Measurements from ENCODE around the gene FOXJ3. TPM values are rescaled to one million over a fixed set of nuclear protein-coding genes. Genes with fewer than 3 reads are reported as not detected.
A peak's percentile ranks its signal among the peaks of the same experiment; 100 is the strongest.

FOXJ3 gene
- total and polyA plus RNA-seq, 2 experiments from 2014 or later = 16.3 to 23.6 TPM

DNA sequence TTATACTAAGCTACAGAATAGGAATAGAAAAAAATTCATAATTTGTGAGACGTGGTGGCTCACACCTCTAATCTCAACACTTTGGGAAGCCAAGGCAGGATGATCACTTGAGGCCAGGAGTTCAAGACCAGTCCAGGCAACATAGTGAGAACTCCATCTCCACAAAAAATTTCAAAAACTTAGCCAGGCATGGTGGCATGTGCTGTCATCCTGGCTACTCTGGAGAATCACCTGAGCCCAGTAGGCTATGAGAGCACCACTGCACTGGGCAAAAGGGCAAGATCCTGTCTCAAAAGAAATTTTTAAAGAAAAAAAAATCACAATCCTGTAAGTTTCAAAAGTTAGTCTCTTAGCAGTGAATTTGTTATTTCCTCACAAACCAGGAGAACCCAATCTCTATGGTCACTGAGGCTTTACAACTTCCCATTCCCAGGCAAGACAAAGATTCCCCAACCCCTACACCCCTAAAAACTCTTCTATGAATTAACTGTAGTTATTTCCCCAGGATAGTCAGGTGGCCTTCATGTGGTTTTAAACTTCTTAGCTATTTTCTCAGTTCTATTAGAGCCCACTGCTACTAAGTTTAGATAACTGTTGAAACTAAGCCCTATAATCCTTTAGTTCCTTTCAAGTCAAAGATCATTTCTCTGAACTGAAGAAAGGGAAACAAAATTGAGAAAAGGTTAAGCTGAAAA lies 74.5 kb downstream of the FOXJ3 start:
- Histone ChIP-seq H3K9me2 (ENCODE audit: insufficient read depth) (no peaks in the 10 kb centered on the region), H3K4me2 (ENCODE audit: unreplicated experiment) (no peak overlapping the region)
- in situ Hi-C loops (cut with MboI) = no loop called here

DNA sequence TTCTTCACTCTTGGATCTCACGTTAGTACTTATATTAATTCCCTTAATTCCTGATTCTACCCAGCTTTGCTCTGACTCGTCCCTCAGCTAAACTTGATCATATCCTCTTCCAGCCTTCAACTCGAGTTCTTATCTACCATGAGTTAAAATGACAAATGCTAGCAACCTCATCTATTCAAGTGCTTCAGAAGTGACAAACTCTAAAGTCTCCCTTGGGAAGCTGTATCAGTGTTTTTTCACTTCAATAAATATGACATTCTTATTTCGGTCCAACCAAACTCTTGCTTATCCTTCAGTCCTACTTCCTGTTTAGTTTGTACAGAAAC lies 75.3 kb downstream of the FOXJ3 start:
- H3K4me2 ChIP-seq (ENCODE audit: unreplicated experiment) = peak overlapping the region; percentile 1
- H3K79me2 ChIP-seq (ENCODE audit: insufficient read depth) = peaks cover 94% of the 10 kb centered on the region
- no peaks in the 10 kb centered on the region for H3K9me3 ChIP-seq (ENCODE audit: low read depth)
- H3K9me2 ChIP-seq (ENCODE audit: insufficient read depth) = no peaks in the 10 kb centered on the region
- H3K27me3 ChIP-seq (replicated peaks; ENCODE audit: insufficient read depth) = no peaks in the 10 kb centered on the region
- in situ Hi-C loops (cut with MboI) = no loop called here
- 0 out of 2 replicates have a peak overlapping the region, but pooled peaks have one; percentile 11 for H3K27ac ChIP-seq
- H2AFZ ChIP-seq = no peak overlapping the region
- 0 out of 2 replicates have a peak, but pooled peaks cover 9% of the 10 kb centered on the region for H4K20me1 ChIP-seq (ENCODE audit: insufficient read depth)
- no peak for TF ChIP-seq EZH2 (IDR thresholded peaks at IDR 0.05; ENCODE audit: insufficient read depth, poor library complexity, severe bottlenecking)
- no peak for TF ChIP-seq EZH2phosphoT487 (IDR thresholded peaks at IDR 0.05; ENCODE audit: insufficient read depth, low read depth)
- H3K4me3 ChIP-seq = no peak overlapping the region
- no peak overlapping the region for H3K9ac ChIP-seq
- H3F3A ChIP-seq (ENCODE audit: insufficient read depth) = peaks cover 26% of the 10 kb centered on the region
- WGBS, 2 experiments (ENCODE audit: low coverage in 1 of 2, low lambda C conversion rate in 2 of 2, missing lambda C conversion rate in 2 of 2) = 23 to 27% methylated on average over 4 of the region's 4 CpGs
- peaks cover 12% of the 10 kb centered on the region; the same call in 1 of the 2 replicates for H3K36me3 ChIP-seq (ENCODE audit: low read depth)
- DNase-seq = peak; percentile 39
- H3K4me1 ChIP-seq (ENCODE audit: insufficient read depth) = peaks cover 14% of the 10 kb centered on the region

More for the DNA sequence above, 74.5 kb downstream of the FOXJ3 start:
- Histone ChIP-seq H3F3A (ENCODE audit: insufficient read depth) (peaks cover 26% of the 10 kb centered on the region), H3K27ac (0 out of 2 replicates have a peak overlapping the region, but pooled peaks have one; percentile 11), H3K4me3 (no peak overlapping the region), H3K27me3 (replicated peaks; ENCODE audit: insufficient read depth) (no peaks in the 10 kb centered on the region), H4K20me1 (ENCODE audit: insufficient read depth) (0 out of 2 replicates have a peak, but pooled peaks cover 4% of the 10 kb centered on the region), H2AFZ (no peak overlapping the region), H3K9me3 (ENCODE audit: low read depth) (no peaks in the 10 kb centered on the region), H3K79me2 (ENCODE audit: insufficient read depth) (peaks cover 94% of the 10 kb centered on the region), H3K36me3 (ENCODE audit: low read depth) (peaks cover 12% of the 10 kb centered on the region; the same call in 1 of the 2 replicates), H3K9ac (no peak overlapping the region), H3K4me1 (ENCODE audit: insufficient read depth) (peaks cover 14% of the 10 kb centered on the region)
- TF ChIP-seq EZH2phosphoT487 (IDR thresholded peaks at IDR 0.05; ENCODE audit: insufficient read depth, low read depth) = no peak
- TF ChIP-seq EZH2 (IDR thresholded peaks at IDR 0.05; ENCODE audit: insufficient read depth, poor library complexity, severe bottlenecking) = no peak
- DNase-seq = no peak
- whole genome bisulfite sequencing, 2 experiments (ENCODE audit: low coverage in 1 of 2, low lambda C conversion rate in 2 of 2, missing lambda C conversion rate in 2 of 2) = 92 to 97% methylated on average over 1 of the region's 1 CpG

DNA sequence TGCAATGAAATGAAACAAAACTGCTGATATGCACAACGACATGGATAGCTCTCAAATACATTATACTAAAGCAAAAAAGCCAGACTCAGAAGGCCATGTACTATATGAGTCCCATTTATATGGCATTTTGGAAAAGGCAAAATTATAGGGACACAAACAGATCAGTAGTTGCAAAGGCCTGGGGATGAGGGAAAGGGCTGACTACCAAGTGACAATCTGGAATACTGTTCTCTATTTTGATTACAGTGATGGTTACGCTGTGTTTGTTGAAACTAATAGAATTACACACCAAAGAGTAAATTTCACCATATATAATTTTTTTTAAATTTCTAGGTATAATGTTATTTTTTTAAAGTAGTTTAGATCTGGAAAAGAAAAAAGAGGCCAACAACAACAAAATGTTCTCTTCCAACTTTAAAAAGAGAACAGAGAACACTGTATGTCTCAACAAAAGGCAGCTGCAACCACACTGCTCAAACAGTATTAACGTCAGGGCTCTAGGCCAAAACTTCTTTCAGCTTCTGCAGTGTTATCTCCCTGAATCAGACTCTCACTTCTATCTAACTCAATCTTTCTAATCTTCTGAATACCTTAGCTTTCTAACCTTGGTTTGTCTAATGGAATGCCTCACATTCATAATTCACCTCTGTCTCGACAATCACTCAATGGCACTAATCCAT lies 75.8 kb downstream of the FOXJ3 start:
- peaks cover 89% of the 10 kb centered on the region for H3K79me2 ChIP-seq (ENCODE audit: insufficient read depth)
- no peaks in the 10 kb centered on the region for H3K9me3 ChIP-seq (ENCODE audit: low read depth)
- 0 out of 2 replicates have a peak overlapping the region, but pooled peaks have one; percentile 11 for H3K27ac ChIP-seq

DNA sequence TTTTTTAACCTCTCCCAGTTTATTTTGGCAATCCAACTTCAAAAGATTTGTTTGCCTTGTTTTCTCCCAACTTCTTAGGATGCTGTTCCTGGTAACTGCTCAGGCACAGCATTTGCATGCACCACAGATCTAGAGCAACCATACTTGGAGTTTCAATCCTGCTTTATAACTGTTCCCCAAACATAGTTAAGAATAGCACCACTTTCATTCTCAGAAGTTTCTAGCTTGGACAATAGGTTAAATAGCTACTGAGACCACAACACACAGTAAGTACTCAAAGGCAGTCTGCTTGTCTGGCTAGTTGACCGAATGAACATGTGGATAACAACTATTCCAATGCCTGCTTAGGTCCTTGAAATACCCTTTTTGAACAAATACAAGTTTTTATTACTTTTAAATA lies 76.8 kb downstream of the FOXJ3 start:
- H3K4me2 ChIP-seq (ENCODE audit: unreplicated experiment) = no peak overlapping the region
- H3K4me1 ChIP-seq (ENCODE audit: insufficient read depth) = peaks cover 14% of the 10 kb centered on the region
- no peak for TF ChIP-seq EZH2phosphoT487 (IDR thresholded peaks at IDR 0.05; ENCODE audit: insufficient read depth, low read depth)
- H3K9me3 ChIP-seq (ENCODE audit: low read depth) = no peaks in the 10 kb centered on the region
- H3K4me3 ChIP-seq = no peak overlapping the region
- in situ Hi-C loops (cut with MboI) = no loop called here
- 0 out of 2 replicates have a peak, but pooled peaks cover 9% of the 10 kb centered on the region for H4K20me1 ChIP-seq (ENCODE audit: insufficient read depth)
- peaks cover 80% of the 10 kb centered on the region for H3K79me2 ChIP-seq (ENCODE audit: insufficient read depth)
- 0 out of 2 replicates have a peak, but pooled peaks cover 7% of the 10 kb centered on the region for H3K36me3 ChIP-seq (ENCODE audit: low read depth)
- no peaks in the 10 kb centered on the region for H3K27me3 ChIP-seq (replicated peaks; ENCODE audit: insufficient read depth)
- H3K9ac ChIP-seq = no peak overlapping the region
- 97 to 100% methylated on average over 1 of the region's 1 CpG for WGBS, 2 experiments (ENCODE audit: low coverage in 1 of 2, low lambda C conversion rate in 2 of 2, missing lambda C conversion rate in 2 of 2)
- DNase-seq = no peak
- H2AFZ ChIP-seq = no peak overlapping the region
- H3F3A ChIP-seq (ENCODE audit: insufficient read depth) = peaks cover 26% of the 10 kb centered on the region
- no peaks in the 10 kb centered on the region for H3K9me2 ChIP-seq (ENCODE audit: insufficient read depth)
- no peak overlapping the region for H3K27ac ChIP-seq

More for the DNA sequence above, 75.8 kb downstream of the FOXJ3 start:
- Histone ChIP-seq H3K36me3 (ENCODE audit: low read depth) (peaks cover 10% of the 10 kb centered on the region; the same call in 1 of the 2 replicates), H2AFZ (no peak overlapping the region), H3K27me3 (replicated peaks; ENCODE audit: insufficient read depth) (no peaks in the 10 kb centered on the region), H3K9me2 (ENCODE audit: insufficient read depth) (no peaks in the 10 kb centered on the region), H3K4me1 (ENCODE audit: insufficient read depth) (peaks cover 14% of the 10 kb centered on the region), H3F3A (ENCODE audit: insufficient read depth) (peaks cover 26% of the 10 kb centered on the region), H4K20me1 (ENCODE audit: insufficient read depth) (0 out of 2 replicates have a peak, but pooled peaks cover 9% of the 10 kb centered on the region), H3K4me3 (no peak overlapping the region), H3K9ac (no peak overlapping the region), H3K4me2 (ENCODE audit: unreplicated experiment) (peak overlapping the region; percentile 7)
- 67 to 68% methylated on average over 4 of the region's 4 CpGs for WGBS, 2 experiments (ENCODE audit: low coverage in 1 of 2, low lambda C conversion rate in 2 of 2, missing lambda C conversion rate in 2 of 2)
- DNase-seq = peak; percentile 70
- in situ Hi-C loops (cut with MboI) = no loop called here
- TF ChIP-seq EZH2phosphoT487 (IDR thresholded peaks at IDR 0.05; ENCODE audit: insufficient read depth, low read depth) (no peak), EZH2 (IDR thresholded peaks at IDR 0.05; ENCODE audit: insufficient read depth, poor library complexity, severe bottlenecking) (no peak)

Data from GM23248 (cell line).